Subcutaneous preadipocyte (primary cell): ENCODE results near the gene SLC13A4. TPM values are rescaled to one million over a fixed set of nuclear protein-coding genes. Genes with fewer than 3 reads are reported as not detected.

Experiments
- small RNA-seq: library from RNA; depleted of rRNA; stranded (forward); fragments of <200 nt; gene quantifications from one replicate; pipeline ENCODE3, GENCODE V24; 2012
- total RNA-seq: library from RNA; depleted of rRNA; stranded (reverse); fragments of >200 nt; gene quantifications from 2 replicates; pipeline ENCODE4 v1.2.3, GENCODE V29; 2012

The SLC13A4 gene
- 0.98 and 1.5 TPM in 2 replicates for total RNA-seq

DNA sequence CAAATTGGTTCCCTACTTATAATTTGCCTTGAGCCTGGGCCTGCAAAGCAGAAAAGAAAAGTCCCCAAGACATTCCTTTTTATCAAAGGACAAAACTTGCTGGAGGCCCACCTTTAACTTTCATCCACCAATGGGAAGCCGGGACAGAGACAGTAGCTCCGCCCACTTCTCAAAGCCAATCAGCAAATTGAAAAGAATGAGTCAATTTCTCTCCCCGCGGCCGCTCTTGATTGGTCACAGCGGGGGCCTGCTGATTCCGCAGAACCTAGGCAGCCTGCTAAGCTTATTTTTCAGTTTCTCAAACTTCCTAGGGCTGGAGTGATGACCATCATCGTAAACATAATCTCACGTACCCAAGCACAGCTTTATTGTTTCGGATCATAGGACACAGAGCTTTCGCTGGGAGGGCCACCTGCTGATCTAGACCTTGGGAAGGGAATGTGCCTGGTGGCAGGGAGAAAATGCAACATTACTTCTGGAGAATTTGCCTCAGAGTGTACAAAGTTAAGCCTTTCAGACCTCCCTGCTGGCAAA lies at the start of gene SLC13A4:
SLC13A4 (minus strand) TSS at position 51 of the 534 bp plus-strand sequence. CDS start 690 bp downstream, outside the sequence.

GRCh38 chr7:135748770-135749169 lies 20.8 kb upstream of the SLC13A4 start, which contains the start of gene FAM180A:
Gene FAM180A (minus strand): TSS chr7:135748813. CDS start chr7:135748580, 233 bp downstream.

DNA sequence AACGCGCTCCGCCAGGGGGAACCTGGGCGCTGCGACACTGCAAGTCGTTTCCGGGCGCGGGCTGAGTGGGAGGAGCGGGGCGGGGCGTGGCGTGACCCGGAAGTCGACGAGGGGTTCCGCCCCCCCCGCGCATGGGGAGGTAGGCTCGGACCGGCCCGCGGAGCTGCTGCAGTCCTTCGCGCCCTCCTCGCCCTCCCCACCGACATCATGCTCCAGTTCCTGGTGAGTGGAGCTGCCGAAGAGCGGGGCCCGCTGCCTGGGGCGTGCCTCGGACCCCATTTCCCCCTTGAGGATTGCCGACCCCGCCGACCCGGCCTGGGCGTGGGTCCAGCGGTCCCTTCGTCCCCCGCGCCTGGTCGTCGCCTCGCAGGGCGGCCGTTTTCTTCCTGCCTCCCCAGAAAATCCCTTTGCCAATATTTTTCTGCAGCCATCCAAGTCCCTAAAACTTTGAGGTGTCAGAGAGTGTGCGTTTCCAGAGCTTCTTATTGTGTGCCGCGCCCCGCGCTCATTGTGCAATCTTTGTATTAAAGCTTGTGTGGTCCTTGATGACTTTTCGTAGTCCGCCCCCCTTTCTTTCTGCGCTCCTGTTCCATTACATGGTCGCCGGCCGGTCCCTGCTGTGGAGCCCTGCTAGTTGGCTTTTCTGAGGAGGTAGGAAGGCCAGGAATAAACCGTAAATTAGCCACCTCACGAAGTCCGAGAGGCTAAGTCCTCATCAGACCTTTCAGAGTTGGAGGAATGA lies 65.4 kb downstream of the SLC13A4 start, which contains the start of gene STMP1:
STMP1 (plus strand) TSS at position 142 of the 742 bp plus-strand sequence.

Small RNA genes lying within 50 kb of the gene (small RNA-seq; reads per million reads assigned to genes)
- gene RNU6-1154P: not detected

Other genes with a start within 250 kb of the SLC13A4 start
- 10.7 and 16.0 TPM in 2 replicates for gene CNOT4, start 218.1 kb downstream of the SLC13A4 start, total RNA-seq
- gene NUP205, start 170.3 kb downstream of the SLC13A4 start, total RNA-seq: 70.9 and 101 TPM in 2 replicates
- gene STMP1, start 65.7 kb downstream of the SLC13A4 start, total RNA-seq: 12.9 and 16.2 TPM in 2 replicates
- 60.6 and 73.5 TPM in 2 replicates for gene FAM180A, start 20.6 kb upstream of the SLC13A4 start, total RNA-seq
- gene MTPN, start 249.2 kb upstream of the SLC13A4 start, total RNA-seq: 99.2 and 124 TPM in 2 replicates